Measurements from ENCODE around the gene MACROD2. TPM values are rescaled to one million over a fixed set of nuclear protein-coding genes. Genes with fewer than 3 reads are reported as not detected.

Gene MACROD2
- total RNA-seq, 1 experiment from 2014 or later: 3.7 TPM

DNA sequence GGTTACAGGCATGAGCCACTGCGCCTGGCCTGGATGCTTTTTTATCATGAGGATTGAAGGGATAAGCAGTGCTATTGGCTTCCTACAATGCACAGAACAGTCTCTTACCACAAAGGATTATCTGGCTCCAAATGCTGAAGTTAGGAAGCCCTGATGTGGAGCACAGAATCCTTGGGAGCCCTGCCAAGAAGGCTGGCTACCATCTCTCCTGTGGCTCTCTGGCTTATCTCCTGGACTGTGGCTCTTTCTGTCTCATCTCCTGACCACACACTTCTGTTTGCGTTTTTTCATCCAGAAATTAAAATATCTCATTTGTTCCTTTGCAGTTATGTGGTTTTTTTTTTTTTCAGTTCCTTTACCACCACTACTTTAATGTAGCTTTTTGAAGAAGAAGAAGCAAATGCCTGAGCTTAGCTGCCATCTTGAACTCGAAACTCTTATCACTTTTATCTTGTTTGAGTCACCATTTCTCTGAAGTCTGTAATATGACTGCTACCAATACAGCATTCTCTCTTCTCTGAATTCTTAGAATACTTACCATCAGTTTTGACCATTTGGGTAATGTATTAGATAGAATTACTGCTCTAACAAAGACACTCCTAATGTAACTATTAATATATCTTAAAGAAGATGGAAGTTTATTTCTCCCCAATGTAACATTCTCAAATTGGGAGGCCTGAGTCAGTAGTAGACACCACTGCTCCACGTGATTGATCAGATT lies 1533.2 kb downstream of the MACROD2 start:
- H3K79me2 ChIP-seq (ENCODE audit: insufficient read depth, low read length): no peaks in the 10 kb centered on the region
- no peak overlapping the region for H3K4me2 ChIP-seq (ENCODE audit: low read length)
- BruUV-seq (replicated peaks): no TSS peak
- H3K9me3 ChIP-seq (ENCODE audit: control insufficient read depth in 1 of 2, insufficient read depth in 1 of 2, low read depth in 1 of 2, low read length in 2 of 2): peaks cover 9% of the 10 kb centered on the region in 2 experiments; a peak in 2 of 4 replicates
- no peaks in the 10 kb centered on the region for H4K20me1 ChIP-seq (ENCODE audit: insufficient read depth)
- H3K27me3 ChIP-seq (ENCODE audit: insufficient read depth, low read length): no peaks in the 10 kb centered on the region
- H3K9ac ChIP-seq (ENCODE audit: low read length): no peak overlapping the region
- no peak overlapping the region for H2AFZ ChIP-seq (ENCODE audit: low read depth, low read length, poor library complexity, severe bottlenecking)
- no peaks in the 10 kb centered on the region for H3K4me1 ChIP-seq (ENCODE audit: control insufficient read depth in 1 of 2, insufficient read depth in 2 of 2, low read length in 2 of 2)
- H3K36me3 ChIP-seq (ENCODE audit: control insufficient read depth in 1 of 2, insufficient read depth in 2 of 2, low read length in 2 of 2): no peaks in the 10 kb centered on the region
- no peak overlapping the region for H3K27ac ChIP-seq (ENCODE audit: low read depth, low read length)
- POLR2A ChIA-PET: no interaction called here
- DNase-seq (ENCODE audit: low read depth, low spot score): no peak
- RAD21 ChIA-PET (ENCODE audit: low non-redundant PET in 1 of 2, low total read pairs in 2 of 2, uncharacterized antibody in 2 of 2, unreplicated experiment in 2 of 2): no interaction called here
- H3K9me2 ChIP-seq (ENCODE audit: insufficient read depth): no peaks in the 10 kb centered on the region
- CTCF ChIA-PET: no interaction called here
- intact Hi-C loops (cut with micrococcal nuclease): no loop called here
- TF ChIP-seq YY1 (IDR thresholded peaks at IDR 0.05; ENCODE audit: extremely low read depth, insufficient replicate concordance, low read depth, low read length): no peak
- TF ChIP-seq SP1 (IDR thresholded peaks at IDR 0.05; ENCODE audit: low read depth): no peak
- TF ChIP-seq, protein P1, sequence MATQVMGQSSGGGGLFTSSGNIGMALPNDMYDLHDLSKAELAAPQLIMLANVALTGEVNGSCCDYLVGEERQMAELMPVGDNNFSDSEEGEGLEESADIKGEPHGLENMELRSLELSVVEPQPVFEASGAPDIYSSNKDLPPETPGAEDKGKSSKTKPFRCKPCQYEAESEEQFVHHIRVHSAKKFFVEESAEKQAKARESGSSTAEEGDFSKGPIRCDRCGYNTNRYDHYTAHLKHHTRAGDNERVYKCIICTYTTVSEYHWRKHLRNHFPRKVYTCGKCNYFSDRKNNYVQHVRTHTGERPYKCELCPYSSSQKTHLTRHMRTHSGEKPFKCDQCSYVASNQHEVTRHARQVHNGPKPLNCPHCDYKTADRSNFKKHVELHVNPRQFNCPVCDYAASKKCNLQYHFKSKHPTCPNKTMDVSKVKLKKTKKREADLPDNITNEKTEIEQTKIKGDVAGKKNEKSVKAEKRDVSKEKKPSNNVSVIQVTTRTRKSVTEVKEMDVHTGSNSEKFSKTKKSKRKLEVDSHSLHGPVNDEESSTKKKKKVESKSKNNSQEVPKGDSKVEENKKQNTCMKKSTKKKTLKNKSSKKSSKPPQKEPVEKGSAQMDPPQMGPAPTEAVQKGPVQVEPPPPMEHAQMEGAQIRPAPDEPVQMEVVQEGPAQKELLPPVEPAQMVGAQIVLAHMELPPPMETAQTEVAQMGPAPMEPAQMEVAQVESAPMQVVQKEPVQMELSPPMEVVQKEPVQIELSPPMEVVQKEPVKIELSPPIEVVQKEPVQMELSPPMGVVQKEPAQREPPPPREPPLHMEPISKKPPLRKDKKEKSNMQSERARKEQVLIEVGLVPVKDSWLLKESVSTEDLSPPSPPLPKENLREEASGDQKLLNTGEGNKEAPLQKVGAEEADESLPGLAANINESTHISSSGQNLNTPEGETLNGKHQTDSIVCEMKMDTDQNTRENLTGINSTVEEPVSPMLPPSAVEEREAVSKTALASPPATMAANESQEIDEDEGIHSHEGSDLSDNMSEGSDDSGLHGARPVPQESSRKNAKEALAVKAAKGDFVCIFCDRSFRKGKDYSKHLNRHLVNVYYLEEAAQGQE (IDR thresholded peaks at IDR 0.05; ENCODE audit: low read depth): no peak
- no peak for TF ChIP-seq FOSL1 (IDR thresholded peaks at IDR 0.05; ENCODE audit: low read depth)
- no peak for TF ChIP-seq ZFX (IDR thresholded peaks at IDR 0.05)
- TF ChIP-seq JUND (IDR thresholded peaks at IDR 0.05): no peak
- TF ChIP-seq EGR1 (IDR thresholded peaks at IDR 0.05; ENCODE audit: low read depth): no peak
- TF ChIP-seq POLR2A (IDR thresholded peaks at IDR 0.05; ENCODE audit: borderline replicate concordance, extremely low read depth, insufficient read depth, insufficient read length): no peak
- TF ChIP-seq, protein P2, sequence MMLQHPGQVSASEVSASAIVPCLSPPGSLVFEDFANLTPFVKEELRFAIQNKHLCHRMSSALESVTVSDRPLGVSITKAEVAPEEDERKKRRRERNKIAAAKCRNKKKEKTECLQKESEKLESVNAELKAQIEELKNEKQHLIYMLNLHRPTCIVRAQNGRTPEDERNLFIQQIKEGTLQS (IDR thresholded peaks at IDR 0.05): no peak
- TF ChIP-seq ZNF274 (IDR thresholded peaks at IDR 0.05; ENCODE audit: low read depth, low read length): no peak
- no peak for TF ChIP-seq EZH2 (IDR thresholded peaks at IDR 0.05)
- TF ChIP-seq SIN3A (IDR thresholded peaks at IDR 0.05; ENCODE audit: low read depth): no peak
- no peak for TF ChIP-seq TCF7L2 (IDR thresholded peaks at IDR 0.05; ENCODE audit: borderline replicate concordance, extremely low read depth, insufficient read depth, insufficient read length)
- no peak overlapping the region for H3K4me3 ChIP-seq (replicated peaks in 1 of 2; ENCODE audit: low read depth in 1 of 2, low read length in 2 of 2)
- no peak for ATAC-seq

Measured in HCT116 (cell line).